GM03348 (cell line): ENCODE measurements around the gene SNX11.

Experiments
- DNase-seq: peaks from one replicate; pipeline ENCODE4 v3.0.0; 2012; ENCODE audit warnings: low spot score

The SNX11 gene

DNA sequence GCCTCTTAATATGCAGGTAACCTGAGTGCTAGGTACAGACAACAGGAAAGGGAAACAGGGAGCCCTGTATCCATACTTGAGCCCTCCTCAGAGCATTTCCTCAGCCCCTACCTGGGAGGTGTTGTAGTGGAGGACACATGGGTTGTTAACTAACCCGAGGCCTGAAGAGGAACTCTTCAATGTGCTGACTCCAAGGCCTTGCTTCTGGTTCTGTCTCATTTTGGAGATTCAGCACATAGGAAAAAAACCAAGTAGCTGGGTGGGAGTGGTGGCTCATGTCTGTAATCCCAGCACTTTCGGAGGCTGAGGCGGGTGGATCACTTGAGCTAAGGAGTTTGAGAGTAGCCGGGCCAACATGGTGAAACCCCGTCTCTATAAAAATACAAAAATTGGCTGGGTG lies 24.8 kb downstream of the SNX11 start:
- no peak for DNase-seq

DNA sequence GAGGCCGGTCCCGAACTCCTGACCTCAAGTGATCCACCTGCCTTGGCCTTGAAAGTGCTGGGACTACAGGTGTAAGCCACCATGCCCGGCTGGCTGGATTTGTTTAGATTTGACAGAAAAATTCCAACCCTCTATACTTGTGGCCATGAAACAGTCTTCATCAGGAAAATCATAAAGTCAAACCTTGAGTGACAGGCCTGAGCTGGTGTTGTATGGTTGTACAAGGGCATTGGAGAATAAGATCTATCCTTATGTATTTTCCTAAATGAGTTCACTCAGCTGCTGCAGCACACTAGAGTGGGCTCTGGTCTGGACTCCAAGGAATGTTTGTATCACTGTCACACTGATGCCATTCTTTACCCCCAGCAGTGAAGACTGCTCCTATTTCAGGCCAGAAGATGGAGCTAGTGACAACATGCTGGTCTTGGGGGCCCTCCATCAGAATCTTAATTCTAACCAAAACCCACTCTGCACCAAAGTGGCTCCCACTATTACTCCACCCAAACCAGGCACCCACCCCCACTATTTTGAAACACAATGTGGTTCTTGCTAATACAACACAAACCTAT lies 27.4 kb downstream of the SNX11 start:
- DNase-seq: peak; percentile 13

DNA sequence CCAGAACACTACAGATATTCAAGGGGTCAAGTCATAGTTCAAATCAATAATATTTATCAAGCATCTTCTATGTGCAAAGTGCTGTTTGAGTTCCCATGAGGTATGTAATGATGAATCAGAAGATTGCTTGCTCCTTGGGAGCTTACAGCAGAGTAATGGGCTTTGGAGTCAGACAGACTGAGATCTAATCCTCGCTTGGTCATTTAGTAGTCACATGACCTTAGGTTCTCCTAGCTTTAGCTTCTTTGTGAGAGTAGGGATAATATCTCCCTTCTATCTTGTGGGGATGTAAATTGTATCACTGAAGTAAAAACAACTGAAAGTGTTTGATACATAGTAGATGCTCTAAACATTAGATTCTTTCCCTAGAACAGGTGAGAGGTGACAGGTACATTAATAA lies 30.1 kb downstream of the SNX11 start:
- no peak for DNase-seq

DNA sequence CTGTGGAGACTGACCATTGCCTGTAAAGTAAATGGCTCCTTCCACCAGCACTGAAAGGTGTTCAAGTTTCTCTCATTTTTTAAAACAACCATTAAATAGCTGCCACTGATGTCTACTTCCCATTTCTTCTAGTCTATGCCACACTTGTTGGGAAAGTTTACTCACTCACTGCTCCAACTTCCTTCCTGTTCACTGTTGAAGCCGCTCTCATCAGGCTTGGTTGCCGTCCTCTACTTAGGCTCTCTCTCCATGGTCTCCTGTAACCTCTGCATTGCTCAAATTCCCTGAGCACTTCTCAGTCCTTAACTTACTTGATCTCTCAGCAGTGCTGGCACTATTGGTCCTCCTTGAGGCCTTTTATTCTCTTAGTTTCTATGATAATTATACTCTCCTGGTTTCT lies 32.4 kb downstream of the SNX11 start:
- no peak for DNase-seq

DNA sequence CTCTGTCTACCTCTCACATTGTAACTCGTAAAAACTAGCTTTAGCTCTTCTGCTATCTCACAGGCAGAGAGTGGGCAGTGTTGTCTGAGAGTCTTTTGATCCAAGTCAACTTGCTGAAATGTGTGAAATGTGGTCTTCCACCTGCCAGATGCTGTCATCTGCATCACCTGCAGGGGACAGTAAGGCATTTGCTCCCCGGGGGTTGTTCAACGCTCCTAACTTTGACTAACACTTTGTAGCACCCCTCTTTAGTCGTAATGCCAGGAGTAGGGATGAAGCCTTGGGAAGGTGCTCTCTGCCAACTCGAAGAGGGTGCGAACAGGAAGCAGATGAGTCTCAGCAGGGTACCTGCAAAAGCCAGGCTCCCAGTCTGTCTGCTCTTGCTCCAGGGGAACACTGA lies 36.1 kb downstream of the SNX11 start:
- no peak for DNase-seq

DNA sequence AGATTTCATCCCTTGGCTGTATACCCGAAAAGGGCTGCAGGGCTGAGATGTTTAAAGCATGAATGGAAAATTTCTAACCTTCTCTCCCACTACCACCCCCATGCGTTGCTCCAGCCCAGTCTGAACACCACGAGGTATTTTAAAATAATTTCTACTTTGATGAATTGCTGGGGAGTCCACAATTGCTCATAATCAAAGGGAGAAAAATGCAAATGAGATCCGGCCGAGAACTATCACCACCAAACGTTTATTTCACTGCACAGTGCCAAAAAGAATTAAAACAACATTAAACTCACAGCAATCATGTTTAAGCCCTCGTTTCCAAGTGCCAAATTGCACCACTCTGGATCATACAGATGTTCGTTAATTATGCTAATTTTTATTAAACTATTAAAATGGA lies 36.7 kb downstream of the SNX11 start:
- DNase-seq: no peak

DNA sequence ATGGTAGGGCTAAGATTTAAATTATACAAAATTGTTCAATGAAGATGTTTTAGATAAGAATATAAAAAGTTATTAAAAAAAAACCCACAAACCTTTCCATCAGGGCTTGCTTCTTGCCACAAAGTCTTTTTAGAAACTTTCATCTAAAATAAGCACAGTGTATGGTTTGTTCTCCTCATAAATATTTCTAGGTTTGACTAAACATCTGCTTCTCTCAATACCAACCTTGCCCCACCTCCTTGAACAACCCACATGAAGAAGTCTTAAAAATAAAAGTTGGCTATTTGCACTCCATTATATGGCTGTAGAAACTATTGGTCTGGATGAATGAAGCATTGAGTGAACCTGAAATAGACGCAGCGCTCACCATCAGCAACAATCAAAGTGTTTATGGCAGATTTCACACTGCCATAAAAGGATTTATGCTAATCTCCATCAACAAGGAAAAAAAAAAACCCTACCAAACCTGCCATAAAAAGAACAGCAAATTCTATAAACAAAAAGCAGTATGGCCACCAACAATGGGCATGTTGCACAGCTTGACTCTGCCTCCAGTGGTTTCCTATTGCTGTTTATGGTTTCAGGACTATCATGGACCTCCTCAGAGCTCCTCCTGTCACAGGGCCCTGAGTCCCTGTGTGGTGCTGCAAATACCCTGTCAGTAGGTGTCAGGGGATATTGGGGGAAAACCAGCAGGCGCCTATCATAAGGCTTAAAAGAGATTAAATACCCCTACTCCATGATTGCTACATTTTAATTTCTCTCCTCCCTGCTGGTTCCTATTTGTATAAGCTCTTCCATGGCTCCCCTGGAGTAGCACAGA lies 37.6 kb downstream of the SNX11 start:
- no peak for DNase-seq

DNA sequence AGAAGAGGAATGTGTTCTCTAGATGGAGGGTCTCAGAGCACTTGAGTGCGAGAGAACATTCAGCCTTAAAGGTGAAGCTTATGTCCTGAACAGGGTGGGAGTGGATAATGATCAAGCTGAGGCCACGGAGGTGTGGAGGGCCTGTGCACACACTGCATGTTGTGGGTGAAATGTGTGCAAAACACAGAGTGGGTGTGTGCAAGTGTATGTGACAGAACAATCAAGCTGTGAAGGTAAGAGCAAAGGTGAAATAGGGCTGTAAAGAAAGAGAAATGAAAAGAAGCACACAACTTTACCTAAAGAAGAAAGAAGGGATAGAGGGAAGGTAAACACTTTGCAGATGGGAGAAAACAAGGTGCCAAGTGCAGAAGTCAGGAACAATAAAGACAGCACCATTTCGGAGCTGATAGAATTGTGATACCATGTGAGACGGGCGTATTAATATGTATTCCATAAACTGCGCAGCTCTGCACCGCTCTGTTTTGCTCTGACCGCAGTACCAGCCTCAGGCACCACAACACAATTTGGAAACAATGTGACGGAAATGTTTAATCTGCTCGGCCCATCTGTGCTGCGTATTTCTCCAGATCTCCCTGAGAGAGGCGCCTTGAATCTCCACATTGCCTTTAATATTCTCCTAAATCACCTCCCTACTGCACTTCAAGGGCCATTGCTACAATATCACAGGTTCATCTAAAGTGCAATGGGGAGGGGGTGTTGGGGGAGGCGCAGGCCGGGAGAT lies 40.6 kb downstream of the SNX11 start:
- no peak for DNase-seq

DNA sequence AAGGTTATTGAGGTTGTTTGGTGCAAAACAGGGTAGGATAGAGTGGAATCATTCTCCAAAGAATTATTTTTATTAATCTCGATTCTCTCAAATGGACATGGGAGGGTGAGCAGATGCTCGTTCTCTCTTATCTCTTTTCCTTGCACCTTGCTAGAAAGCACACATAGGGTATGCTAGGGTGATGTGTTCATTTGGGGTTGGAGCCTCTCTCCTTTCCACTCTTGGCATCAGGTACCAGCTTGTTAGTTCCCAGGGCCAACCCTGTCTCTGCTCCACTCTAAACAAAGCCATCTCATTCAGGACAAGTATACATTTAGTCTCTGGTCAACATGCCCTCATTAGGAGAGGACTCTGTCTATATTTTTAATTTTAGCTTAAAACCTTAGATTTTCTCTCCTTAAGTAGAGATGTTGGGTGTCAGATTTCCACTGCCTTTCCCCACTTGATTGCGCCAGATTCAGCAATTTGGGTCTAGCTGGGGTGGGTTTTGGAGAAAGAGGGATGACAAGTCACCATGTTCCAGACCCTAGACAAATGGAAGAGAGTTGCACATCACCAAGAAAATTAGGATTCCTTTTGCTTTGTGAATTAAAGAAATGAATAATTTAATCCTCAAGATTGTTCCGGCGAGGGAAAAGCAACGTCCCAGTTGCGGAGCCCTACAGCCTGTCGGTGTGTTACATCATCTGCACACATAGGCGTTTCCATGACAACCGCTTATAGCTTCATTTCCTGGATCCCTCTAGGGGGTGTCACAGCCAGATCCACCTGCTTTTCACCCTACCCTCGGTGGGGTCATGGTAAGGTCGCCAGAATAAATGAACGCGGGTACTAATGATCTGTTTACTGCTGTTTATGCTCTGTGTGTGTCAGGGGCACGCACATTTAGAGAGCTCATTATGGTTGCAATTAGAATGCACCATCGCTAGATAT lies 41.6 kb downstream of the SNX11 start:
- DNase-seq: no peak

DNA sequence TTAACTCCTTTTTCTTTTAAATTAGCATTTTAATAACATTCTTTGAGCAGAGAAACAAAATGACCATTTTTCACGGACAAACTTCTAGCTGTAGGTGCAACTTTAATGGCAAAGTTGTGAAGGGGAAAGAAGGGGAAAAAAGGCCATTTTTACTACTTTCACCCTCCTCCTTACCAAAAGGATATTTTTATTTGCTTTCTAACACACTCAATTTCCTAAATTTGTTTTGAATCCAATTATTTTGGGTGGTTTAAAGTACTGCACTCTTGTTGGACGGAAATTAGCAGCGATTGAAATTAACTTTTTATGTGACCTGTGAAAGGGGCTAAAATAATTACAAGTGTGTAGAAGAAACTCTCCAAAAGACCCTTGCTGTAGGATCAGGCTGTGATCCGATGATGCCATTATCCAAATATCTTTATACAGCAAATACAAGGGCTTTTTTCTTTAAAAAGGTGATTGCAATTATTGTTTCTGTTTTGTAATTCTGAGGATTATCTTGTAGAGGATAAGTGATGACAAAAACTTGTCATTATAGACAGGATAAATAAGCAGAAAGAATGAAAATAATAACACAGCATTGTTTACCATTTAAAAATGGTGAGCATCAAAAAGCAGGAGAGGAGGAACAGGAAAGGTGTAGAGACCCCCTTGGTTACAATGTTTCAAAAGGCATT lies 42.4 kb downstream of the SNX11 start:
- no peak for DNase-seq

DNA sequence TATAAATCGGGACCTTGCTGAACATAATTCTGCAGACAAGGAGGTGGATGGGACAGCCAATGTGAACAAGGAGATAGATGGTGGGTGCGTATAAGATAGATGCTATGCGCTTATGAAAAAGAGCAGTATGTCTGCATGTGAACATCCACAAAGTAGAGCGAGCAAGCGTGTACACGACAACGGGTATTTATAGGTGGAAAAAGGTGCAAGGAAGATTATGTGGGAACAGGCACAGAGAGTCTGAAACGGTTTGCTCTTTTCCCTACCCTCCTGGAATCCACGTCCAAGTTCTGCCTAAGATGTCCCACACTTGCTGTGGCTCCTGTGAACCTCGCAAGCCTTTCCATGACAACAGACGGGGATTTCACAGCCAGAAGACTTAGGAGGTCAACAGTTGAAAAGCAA lies 43.0 kb downstream of the SNX11 start:
- DNase-seq: no peak

DNA sequence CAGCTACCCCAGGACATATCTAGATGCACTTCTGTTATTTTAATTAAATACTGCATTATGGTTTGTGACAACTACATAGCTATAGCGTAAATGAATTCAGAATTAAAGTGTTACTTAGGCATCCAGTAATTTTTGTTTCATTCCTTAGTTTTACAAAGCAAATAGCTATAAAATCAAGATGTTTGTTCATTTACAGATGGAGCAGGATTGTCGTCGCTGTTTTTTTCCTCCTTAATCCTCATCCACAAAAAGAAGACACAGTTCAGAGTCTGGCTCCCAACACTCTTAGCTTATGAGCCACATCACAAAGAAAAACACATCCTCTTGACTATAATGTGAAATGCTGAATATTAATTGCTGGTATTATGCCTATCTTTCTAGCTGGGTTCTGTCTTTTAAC lies 43.7 kb downstream of the SNX11 start:
- DNase-seq: no peak

DNA sequence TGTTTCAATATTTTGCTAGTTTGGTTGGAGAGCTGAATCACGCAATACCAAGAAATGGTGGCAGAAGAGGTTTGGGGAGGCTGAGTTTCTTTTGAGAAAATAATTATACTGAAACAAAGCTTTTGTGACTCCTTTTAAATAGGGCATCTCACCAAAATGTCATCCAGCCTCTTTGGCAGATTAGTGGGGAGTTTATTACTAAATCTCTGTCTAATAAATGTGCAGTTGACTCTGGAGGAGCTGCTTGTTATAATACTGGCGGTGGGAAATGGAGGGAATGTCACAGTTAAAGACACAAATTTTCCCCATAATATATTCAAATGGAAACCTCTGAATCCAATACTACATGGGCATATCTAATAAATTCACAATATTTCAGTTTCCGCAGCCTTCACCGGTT lies 44.7 kb downstream of the SNX11 start:
- DNase-seq: no peak

DNA sequence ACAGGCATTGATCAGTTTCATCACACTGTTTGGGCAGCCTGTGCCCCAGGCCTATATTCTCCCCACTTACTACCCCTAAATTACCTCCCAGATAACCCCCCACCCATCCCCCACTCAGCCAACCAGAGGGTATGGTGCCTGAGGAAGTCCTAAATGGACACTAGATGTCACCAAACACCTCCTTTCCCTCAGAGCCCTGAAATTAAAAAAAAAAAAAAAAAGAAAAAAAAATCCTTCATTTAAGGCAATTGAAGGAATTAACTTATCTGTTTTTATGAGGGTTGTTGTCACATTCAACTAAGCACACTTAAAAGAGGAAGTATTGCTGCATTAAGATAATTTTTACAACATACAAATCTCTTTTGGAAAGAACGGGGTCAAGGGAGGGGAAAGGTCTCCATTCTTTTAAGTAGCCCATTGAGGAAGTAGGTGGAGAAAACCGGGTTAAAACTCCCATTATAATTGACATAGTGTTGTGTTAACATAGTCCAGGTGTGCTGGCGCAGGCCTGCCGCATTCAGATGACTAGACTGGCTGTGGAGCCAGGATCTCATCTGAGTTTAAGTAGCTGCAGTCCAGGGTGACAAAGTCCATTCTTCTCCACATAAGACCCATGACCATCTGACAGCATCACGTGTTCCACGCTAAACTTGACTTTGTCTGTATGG lies 46.3 kb downstream of the SNX11 start:
- peak; percentile 73 for DNase-seq

DNA sequence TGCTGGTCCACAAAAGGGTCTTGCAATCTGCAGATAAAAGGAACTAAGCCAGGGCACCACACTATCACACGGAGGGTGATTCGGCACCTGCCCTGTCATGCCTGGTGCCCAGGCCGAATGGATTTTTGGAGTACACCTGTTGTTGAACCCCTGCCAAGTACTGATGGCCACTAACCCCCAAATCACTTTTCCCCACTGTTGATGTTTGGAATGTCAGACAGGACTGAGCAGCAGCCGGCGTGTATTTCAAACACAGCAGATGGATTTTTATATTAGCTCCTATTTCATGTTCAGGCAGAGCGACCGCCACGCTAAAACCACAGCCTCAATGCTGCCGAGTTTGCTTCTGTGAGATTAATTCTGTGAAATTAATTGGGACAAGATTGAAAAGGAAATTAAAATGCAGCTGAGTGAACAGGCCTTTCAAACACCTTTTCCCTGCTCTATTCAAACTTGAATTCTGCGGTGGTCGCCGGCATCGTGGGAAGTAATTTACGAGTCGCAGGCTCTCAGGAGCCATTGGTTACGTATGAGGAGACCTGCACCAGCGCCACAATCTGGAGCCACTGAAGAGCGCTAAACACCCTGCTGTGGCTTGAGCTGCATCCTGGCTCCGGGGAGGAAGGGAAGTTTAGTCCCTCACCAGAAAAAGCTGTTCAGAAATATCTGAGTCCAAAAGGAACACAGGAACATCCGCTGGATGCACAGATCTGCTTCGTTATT lies 48.5 kb downstream of the SNX11 start:
- DNase-seq: no peak

DNA sequence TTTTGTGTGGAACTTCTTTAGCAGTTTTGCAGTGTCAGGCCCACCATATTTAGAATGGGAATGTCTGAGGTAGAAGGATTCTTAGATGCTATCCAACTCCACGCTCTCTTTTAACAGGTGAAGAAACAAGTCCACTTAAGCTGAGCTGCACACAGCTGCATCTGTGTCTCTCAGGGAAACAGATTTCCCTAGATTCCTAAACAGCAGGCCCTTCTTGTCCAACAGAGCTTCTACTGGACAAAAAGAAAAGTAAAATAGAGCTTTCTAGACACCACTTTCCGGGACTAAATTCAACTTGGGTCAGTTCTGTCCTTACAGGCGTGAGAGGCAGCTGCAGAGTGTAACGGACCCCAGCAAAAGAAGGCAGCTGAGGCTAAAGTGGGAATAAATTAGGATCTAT lies 51.7 kb downstream of the SNX11 start:
- DNase-seq: no peak

DNA sequence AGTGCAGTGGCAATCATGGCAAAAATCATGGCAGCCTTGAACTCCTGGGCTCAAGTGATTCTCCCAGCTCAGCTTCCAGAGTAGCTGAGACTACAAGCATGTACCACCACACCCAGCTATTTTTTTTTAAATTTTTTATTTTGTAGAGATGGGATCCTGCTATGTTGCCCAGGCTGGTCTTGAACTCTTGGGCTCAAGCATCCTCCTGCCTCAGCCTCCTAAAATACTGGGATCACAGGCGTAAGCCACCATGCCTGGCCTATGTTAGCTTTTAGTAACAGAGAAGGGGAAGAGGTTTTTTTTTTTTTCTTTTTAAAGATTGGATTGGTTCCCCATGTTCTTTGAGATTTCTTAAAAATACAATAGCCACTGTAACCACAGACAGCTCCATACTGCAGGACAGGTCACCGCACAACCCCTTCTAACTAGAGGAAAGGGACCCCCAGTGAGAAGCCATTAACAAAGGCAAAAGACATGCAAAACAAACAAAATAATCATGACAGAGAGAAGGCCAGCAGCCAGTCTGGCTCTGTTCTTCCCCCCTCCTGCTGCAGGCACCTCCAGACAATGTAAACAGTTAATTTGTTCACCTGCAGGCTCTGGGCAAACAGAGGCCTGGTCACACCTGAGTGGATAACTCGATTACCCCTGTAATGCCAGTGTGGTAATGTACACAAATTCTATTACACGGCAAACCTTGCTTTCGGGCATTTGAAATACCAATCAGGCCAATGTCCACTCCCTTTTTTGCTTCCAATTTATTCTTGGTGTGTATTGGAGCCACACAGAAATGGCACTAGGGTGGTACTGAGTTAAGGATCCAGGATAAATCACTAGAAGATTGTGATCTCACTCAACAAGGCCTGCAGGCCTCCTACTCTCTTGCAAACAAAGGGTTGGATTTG lies 52.9 kb downstream of the SNX11 start:
- no peak for DNase-seq

DNA sequence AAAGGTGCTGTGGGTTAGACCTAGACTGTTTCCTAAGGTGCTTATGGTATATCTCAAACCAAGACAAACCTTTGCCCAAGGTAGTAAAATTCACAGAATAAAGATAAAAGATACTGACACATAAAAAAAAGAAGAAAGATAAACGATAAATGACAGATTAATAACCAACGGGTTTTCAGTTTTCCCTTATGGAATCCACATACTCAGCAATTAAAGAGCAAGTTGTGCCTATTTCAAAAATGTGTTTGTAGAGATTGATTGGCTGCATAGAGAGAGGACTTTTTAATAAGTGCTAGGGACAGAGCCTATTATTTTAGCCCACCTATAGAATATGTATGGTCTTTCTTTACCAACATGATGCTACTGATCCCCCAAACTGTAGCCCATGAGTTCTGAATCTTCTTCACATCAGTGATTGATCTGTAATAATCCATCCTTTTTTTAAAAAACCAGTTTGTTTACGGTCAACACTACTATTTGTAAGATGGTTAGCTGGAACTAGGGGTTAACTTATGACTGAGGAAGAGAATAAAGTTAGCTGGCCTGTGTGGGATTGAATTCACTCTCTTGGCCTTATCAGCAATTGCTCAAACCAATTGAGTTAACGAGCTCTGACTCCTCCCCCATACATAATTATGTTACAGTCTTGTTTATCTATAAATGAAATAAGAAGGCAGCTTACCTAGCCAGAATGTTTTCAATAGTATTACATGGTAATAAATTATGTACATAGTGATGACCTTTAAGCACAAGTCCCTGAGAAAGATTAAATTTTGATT lies 53.8 kb downstream of the SNX11 start:
- no peak for DNase-seq
